ENCODE data around the gene NOC3L. TPM values are rescaled to one million over a fixed set of nuclear protein-coding genes. Genes with fewer than 3 reads are reported as not detected.
"Not testable (repeated sequence)": the region's sequence is repeated elsewhere in the genome, so short reads cannot be mapped to it uniquely, and the experiment has no call there.

NOC3L gene
- total RNA-seq, 1 experiment from 2014 or later, result 48.3 TPM

GRCh38 chr10:94385733-94386132, 23.0 kb upstream of the NOC3L start:
- not testable (repeated sequence) for H3K27ac ChIP-seq; H3K4me3 ChIP-seq; DNase-seq (ENCODE audit: low read depth in 1 of 2, low spot score in 2 of 2); H3K9me3 ChIP-seq (replicated peaks); H3K36me3 ChIP-seq; H3K27me3 ChIP-seq (replicated peaks); H3K4me1 ChIP-seq (replicated peaks)

- DNase-seq (ENCODE audit: low read depth in 1 of 2, low spot score in 2 of 2), result no peak
- H3K36me3 ChIP-seq, result no peaks in the 10 kb centered on the region
- no peaks in the 10 kb centered on the region for H3K27me3 ChIP-seq (replicated peaks)
- peaks cover 16% of the 10 kb centered on the region for H3K4me1 ChIP-seq (replicated peaks)
- no peak overlapping the region for H3K4me3 ChIP-seq
- no peak overlapping the region for H3K27ac ChIP-seq
- H3K9me3 ChIP-seq (replicated peaks), result no peaks in the 10 kb centered on the region
Observed at GRCh38 chr10:94383530-94383929, 20.8 kb upstream of the NOC3L start.

- H3K27ac ChIP-seq, result no peak overlapping the region
Observed at GRCh38 chr10:94376865-94377264, 14.1 kb upstream of the NOC3L start.

GRCh38 chr10:94375374-94375773, 12.6 kb upstream of the NOC3L start:
- Histone ChIP-seq H3K36me3 (no peaks in the 10 kb centered on the region), H3K27ac (no peak overlapping the region), H3K9me3 (replicated peaks) (no peaks in the 10 kb centered on the region), H3K4me3 (no peak overlapping the region), H3K27me3 (replicated peaks) (no peaks in the 10 kb centered on the region), H3K4me1 (replicated peaks) (peaks cover 4% of the 10 kb centered on the region)
- no peak for DNase-seq (ENCODE audit: low read depth in 1 of 2, low spot score in 2 of 2)

More at GRCh38 chr10:94376865-94377264, 14.1 kb upstream of the NOC3L start:
- no peaks in the 10 kb centered on the region for H3K36me3 ChIP-seq
- no peak for DNase-seq (ENCODE audit: low read depth in 1 of 2, low spot score in 2 of 2)
- H3K27me3 ChIP-seq (replicated peaks), result no peaks in the 10 kb centered on the region
- no peaks in the 10 kb centered on the region for H3K9me3 ChIP-seq (replicated peaks)
- peaks cover 16% of the 10 kb centered on the region for H3K4me1 ChIP-seq (replicated peaks)
- H3K4me3 ChIP-seq, result no peak overlapping the region

DNA sequence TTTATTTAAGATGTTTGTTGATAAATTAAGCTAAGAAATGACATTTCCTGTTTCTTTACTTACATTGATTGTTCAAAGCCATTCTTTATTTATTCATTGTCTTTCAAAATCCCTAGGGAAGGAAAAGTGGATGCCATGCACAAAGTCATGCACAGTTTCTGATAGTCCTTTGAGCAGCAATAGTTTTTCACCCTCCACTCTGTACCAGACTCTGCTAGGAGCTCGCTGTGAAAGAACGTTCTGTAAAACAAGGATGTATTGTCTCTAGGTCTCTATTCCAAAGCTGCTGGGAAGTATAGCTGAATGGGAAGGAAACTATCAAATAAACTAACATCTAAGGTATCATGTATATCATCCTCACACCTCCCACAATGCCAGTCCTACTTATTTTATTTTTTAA, 7.8 kb upstream of the NOC3L start:
- no peaks in the 10 kb centered on the region for H3K36me3 ChIP-seq
- H3K9me3 ChIP-seq (replicated peaks), result 0 out of 2 replicates have a peak, but pooled peaks cover 3% of the 10 kb centered on the region
- no peaks in the 10 kb centered on the region; the same call in 1 of the 2 replicates for H3K4me1 ChIP-seq (replicated peaks)
- no peak overlapping the region for H3K27ac ChIP-seq
- no peak for DNase-seq (ENCODE audit: low read depth in 1 of 2, low spot score in 2 of 2)
- H3K27me3 ChIP-seq (replicated peaks), result no peaks in the 10 kb centered on the region
- no peak overlapping the region for H3K4me3 ChIP-seq

GRCh38 chr10:94366382-94366781, 3.6 kb upstream of the NOC3L start:
- Histone ChIP-seq H3K9me3 (replicated peaks) (peaks cover 5% of the 10 kb centered on the region; the same call in 1 of the 2 replicates), H3K27me3 (replicated peaks) (no peaks in the 10 kb centered on the region), H3K4me3 (no peak overlapping the region), H3K27ac (no peak overlapping the region), H3K4me1 (replicated peaks) (peaks cover 12% of the 10 kb centered on the region), H3K36me3 (peaks cover 2% of the 10 kb centered on the region)
- DNase-seq (ENCODE audit: low read depth in 1 of 2, low spot score in 2 of 2), result no peak

- no peak overlapping the region for H3K27ac ChIP-seq
- H3K4me3 ChIP-seq, result no peak overlapping the region
- peaks cover 16% of the 10 kb centered on the region for H3K4me1 ChIP-seq (replicated peaks)
- no peak for DNase-seq (ENCODE audit: low read depth in 1 of 2, low spot score in 2 of 2)
- H3K27me3 ChIP-seq (replicated peaks), result no peaks in the 10 kb centered on the region
- H3K9me3 ChIP-seq (replicated peaks), result peaks cover 4% of the 10 kb centered on the region; the same call in 1 of the 2 replicates
- H3K36me3 ChIP-seq, result peaks cover 18% of the 10 kb centered on the region
Observed at GRCh38 chr10:94364482-94364881, 1.7 kb upstream of the NOC3L start.

DNA sequence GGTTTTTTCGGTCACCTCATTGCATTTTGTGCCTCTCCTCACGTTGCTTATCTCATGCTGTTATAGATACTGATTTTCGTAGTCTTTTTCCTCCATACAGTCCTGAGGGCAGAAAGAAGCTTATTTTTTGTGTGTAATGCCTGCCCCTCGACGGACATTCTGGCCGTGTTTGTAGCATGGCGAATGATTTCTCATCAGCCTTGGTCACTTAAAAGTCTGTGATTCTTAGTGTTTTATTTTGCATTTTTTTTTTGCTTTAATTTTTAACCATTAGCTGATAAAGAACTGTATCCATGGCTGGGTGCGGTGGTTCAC, 469 bp upstream of the NOC3L start:
- peaks cover 2% of the 10 kb centered on the region; the same call in 1 of the 2 replicates for H3K9me3 ChIP-seq (replicated peaks)
- H3K4me1 ChIP-seq (replicated peaks), result peaks cover 23% of the 10 kb centered on the region
- peak overlapping the region; percentile 54 for H3K27ac ChIP-seq
- H3K36me3 ChIP-seq, result peaks cover 20% of the 10 kb centered on the region
- peak overlapping the region; percentile 58 for H3K4me3 ChIP-seq
- DNase-seq (ENCODE audit: low read depth in 1 of 2, low spot score in 2 of 2), result no peak
- no peaks in the 10 kb centered on the region for H3K27me3 ChIP-seq (replicated peaks)

GRCh38 chr10:94361171-94361794, 1.5 kb downstream of the NOC3L start:
- Histone ChIP-seq H3K27me3 (replicated peaks) (no peaks in the 10 kb centered on the region), H3K4me1 (replicated peaks) (peaks cover 29% of the 10 kb centered on the region), H3K27ac (no peak overlapping the region), H3K4me3 (peak overlapping the region; percentile 58), H3K36me3 (peaks cover 39% of the 10 kb centered on the region), H3K9me3 (replicated peaks) (peaks cover 2% of the 10 kb centered on the region; the same call in 1 of the 2 replicates)
- DNase-seq (ENCODE audit: low read depth in 1 of 2, low spot score in 2 of 2), result peak in 1 of 2 experiments; percentile 21

GRCh38 chr10:94358480-94358879, 4.3 kb downstream of the NOC3L start:
- peak; percentile 80 to 90 for DNase-seq (ENCODE audit: low read depth in 1 of 2, low spot score in 2 of 2)
- Histone ChIP-seq H3K27ac (peak overlapping the region; percentile 63), H3K27me3 (replicated peaks) (no peaks in the 10 kb centered on the region), H3K4me3 (peak overlapping the region; percentile 12), H3K36me3 (peaks cover 63% of the 10 kb centered on the region), H3K4me1 (replicated peaks) (peaks cover 29% of the 10 kb centered on the region), H3K9me3 (replicated peaks) (peaks cover 2% of the 10 kb centered on the region; the same call in 1 of the 2 replicates)

- Histone ChIP-seq H3K36me3 (peaks cover 76% of the 10 kb centered on the region), H3K9me3 (replicated peaks) (0 out of 2 replicates have a peak, but pooled peaks cover 2% of the 10 kb centered on the region), H3K4me1 (replicated peaks) (peaks cover 25% of the 10 kb centered on the region), H3K4me3 (no peak overlapping the region), H3K27me3 (replicated peaks) (no peaks in the 10 kb centered on the region), H3K27ac (no peak overlapping the region)
- DNase-seq (ENCODE audit: low read depth in 1 of 2, low spot score in 2 of 2), result no peak
Observed at GRCh38 chr10:94357193-94357592, 5.5 kb downstream of the NOC3L start.

DNA sequence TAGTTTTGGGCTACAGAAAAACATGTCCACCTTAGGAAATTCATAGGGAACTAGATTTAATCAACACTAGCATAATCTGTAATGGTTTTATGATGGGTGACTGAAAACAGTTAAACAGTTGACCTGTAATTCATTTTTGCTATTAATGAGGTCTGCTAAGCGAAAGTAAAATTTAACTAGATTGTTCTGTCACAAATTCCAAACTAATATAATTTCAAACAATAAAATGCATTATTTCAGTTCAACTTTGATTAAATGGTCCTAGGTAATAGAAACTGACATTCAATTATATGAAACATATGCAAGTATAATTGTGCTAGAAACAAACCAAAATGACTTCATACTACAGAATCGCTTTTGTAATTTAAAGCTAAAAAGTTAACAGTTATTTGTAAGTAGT, 6.9 kb downstream of the NOC3L start:
- Histone ChIP-seq H3K9me3 (replicated peaks) (no peaks in the 10 kb centered on the region), H3K4me3 (no peak overlapping the region), H3K27ac (no peak overlapping the region), H3K36me3 (peaks cover 81% of the 10 kb centered on the region), H3K4me1 (replicated peaks) (peaks cover 14% of the 10 kb centered on the region), H3K27me3 (replicated peaks) (no peaks in the 10 kb centered on the region)
- DNase-seq (ENCODE audit: low read depth in 1 of 2, low spot score in 2 of 2), result no peak

GRCh38 chr10:94353336-94353735, 9.4 kb downstream of the NOC3L start:
- no peak for DNase-seq (ENCODE audit: low read depth in 1 of 2, low spot score in 2 of 2)
- peaks cover 7% of the 10 kb centered on the region for H3K4me1 ChIP-seq (replicated peaks)
- no peaks in the 10 kb centered on the region for H3K27me3 ChIP-seq (replicated peaks)
- H3K4me3 ChIP-seq, result no peak overlapping the region
- H3K27ac ChIP-seq, result no peak overlapping the region
- no peaks in the 10 kb centered on the region for H3K9me3 ChIP-seq (replicated peaks)
- peaks cover 92% of the 10 kb centered on the region for H3K36me3 ChIP-seq

GRCh38 chr10:94351089-94351488, 11.7 kb downstream of the NOC3L start:
- H3K27ac ChIP-seq, result no peak overlapping the region
- DNase-seq (ENCODE audit: low read depth in 1 of 2, low spot score in 2 of 2), result no peak
- H3K4me3 ChIP-seq, result no peak overlapping the region
- H3K27me3 ChIP-seq (replicated peaks), result no peaks in the 10 kb centered on the region
- no peaks in the 10 kb centered on the region for H3K4me1 ChIP-seq (replicated peaks)
- H3K36me3 ChIP-seq, result peaks cover 90% of the 10 kb centered on the region
- H3K9me3 ChIP-seq (replicated peaks), result no peaks in the 10 kb centered on the region

GRCh38 chr10:94350500-94350899, 12.2 kb downstream of the NOC3L start:
- H3K27ac ChIP-seq; DNase-seq (ENCODE audit: low read depth in 1 of 2, low spot score in 2 of 2); H3K4me3 ChIP-seq; H3K27me3 ChIP-seq (replicated peaks); H3K4me1 ChIP-seq (replicated peaks); H3K9me3 ChIP-seq (replicated peaks): not testable (repeated sequence)
- peaks cover 91% of the 10 kb centered on the region for H3K36me3 ChIP-seq

All from SJSA1 (cell line).